Sigmoid colon (tissue), 7 donors: ENCODE measurements around the gene MMP28. TPM values are rescaled to one million over a fixed set of nuclear protein-coding genes. Genes with fewer than 3 reads are reported as not detected.

Source experiments
- DNase-seq: peaks from one replicate; pipeline ENCODE4 v3.0.0-alpha.2; 2019
- H3K27ac ChIP-seq, 4 donors: fragments of 200-600 bp; sonication (generic); one replicate each; pipeline ENCODE4 v1.5.1; 2016 to 2019; ENCODE audit warnings: mild to moderate bottlenecking in 1 of 4
- H3K27me3 ChIP-seq, 3 donors: fragments of 200-600 bp; sonication (generic); one replicate each; pipeline ENCODE4 v1.5.1; 2019; ENCODE audit warnings: mild to moderate bottlenecking in 1 of 3
- H3K36me3 ChIP-seq, 4 donors: fragments of 200-600 bp; sonication (generic); one replicate each; pipeline ENCODE4 v1.5.1; 2016 to 2019
- H3K4me1 ChIP-seq, 4 donors: fragments of 200-600 bp; sonication (generic); one replicate each; pipeline ENCODE4 v1.5.1; 2017 to 2019
- H3K4me3 ChIP-seq, 4 donors: fragments of 200-600 bp; sonication (generic); one replicate each; pipeline ENCODE4 v1.5.1; 2017 to 2019; ENCODE audit warnings: mild to moderate bottlenecking in 2 of 4, moderate library complexity in 1 of 4
- H3K9me3 ChIP-seq, 4 donors: fragments of 200-600 bp in 3 of 4; sonication (generic) in 3 of 4; one replicate each; pipeline versions ENCODE4 v1.5.1 to v1.6.1; 2013 to 2019
- EP300 ChIP-seq, 4 donors: sonication (generic); formaldehyde crosslinking; IDR thresholded peaks; one replicate each; pipeline ENCODE4 v1.6.1; 2017; ENCODE audit warnings: antibody characterized with exemption in 4 of 4
- POLR2A ChIP-seq, 2 donors: fragments of 450-650 bp; IDR thresholded peaks; one replicate each; pipeline ENCODE4 v1.6.1; 2016; ENCODE audit warnings: antibody characterized with exemption in 2 of 2, mild to moderate bottlenecking in 2 of 2, moderate library complexity in 2 of 2
- POLR2AphosphoS5 ChIP-seq, 4 donors: sonication (generic); formaldehyde crosslinking; IDR thresholded peaks; one replicate each; pipeline ENCODE4 v1.6.1; 2017; ENCODE audit warnings: antibody characterized with exemption in 4 of 4
- WGBS, 2 donors: extraction: QIAGEN DNeasy Blood & Tissue Kit; methylation state at CpG; one replicate each; pipeline ENCODE4 v1.1.7; 2013; 5-methylcytosine and 5-hydroxymethylcytosine counted together
- intact Hi-C: fragments of 100-400 bp; cut with DNase I; formaldehyde crosslinking; loops from one replicate; pipeline ENCODE4 v1.15.1; 2023
- polyA plus RNA-seq, 3 donors: library from polyadenylated mRNA; stranded (reverse); fragments of 200-250 nt; gene quantifications; one replicate each; pipeline ENCODE4 v1.2.3, GENCODE V29; 2013
- total RNA-seq, 4 donors: library from RNA; depleted of rRNA; stranded (reverse); fragments of >200 nt; gene quantifications; one replicate each; pipeline ENCODE4 v1.1.0, GENCODE V29; 2016
- TF ChIP-seq, protein P1 (sequence below), 4 experiments: fragments of 450-650 bp in 3 of 4; fragments of 200-600 bp in 1 of 4; IDR thresholded peaks; one replicate each; pipeline ENCODE4 v1.5.1; 2016 to 2019; ENCODE audit warnings: antibody characterized with exemption in 4 of 4, mild to moderate bottlenecking in 3 of 4, moderate library complexity in 2 of 4
- donor health status: healthy with polysubstance abuse.
- donor health status: Bipolar disorder and iron deficiency.
- donor health status: healthy.

MMP28 gene
- total and polyA plus RNA-seq, 7 donors = 15.8 to 60.8 (median 30.3) TPM

- TF ChIP-seq POLR2AphosphoS5 (IDR thresholded peaks at IDR 0.05) = peak; percentile 99 to 100 (median 100)
- TF ChIP-seq POLR2A (IDR thresholded peaks at IDR 0.05) = peak; percentile 99
- TF ChIP-seq, protein P1, sequence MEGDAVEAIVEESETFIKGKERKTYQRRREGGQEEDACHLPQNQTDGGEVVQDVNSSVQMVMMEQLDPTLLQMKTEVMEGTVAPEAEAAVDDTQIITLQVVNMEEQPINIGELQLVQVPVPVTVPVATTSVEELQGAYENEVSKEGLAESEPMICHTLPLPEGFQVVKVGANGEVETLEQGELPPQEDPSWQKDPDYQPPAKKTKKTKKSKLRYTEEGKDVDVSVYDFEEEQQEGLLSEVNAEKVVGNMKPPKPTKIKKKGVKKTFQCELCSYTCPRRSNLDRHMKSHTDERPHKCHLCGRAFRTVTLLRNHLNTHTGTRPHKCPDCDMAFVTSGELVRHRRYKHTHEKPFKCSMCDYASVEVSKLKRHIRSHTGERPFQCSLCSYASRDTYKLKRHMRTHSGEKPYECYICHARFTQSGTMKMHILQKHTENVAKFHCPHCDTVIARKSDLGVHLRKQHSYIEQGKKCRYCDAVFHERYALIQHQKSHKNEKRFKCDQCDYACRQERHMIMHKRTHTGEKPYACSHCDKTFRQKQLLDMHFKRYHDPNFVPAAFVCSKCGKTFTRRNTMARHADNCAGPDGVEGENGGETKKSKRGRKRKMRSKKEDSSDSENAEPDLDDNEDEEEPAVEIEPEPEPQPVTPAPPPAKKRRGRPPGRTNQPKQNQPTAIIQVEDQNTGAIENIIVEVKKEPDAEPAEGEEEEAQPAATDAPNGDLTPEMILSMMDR (IDR thresholded peaks at IDR 0.05) = peak; percentile 65 to 83 (median 74)
- TF ChIP-seq EP300 (IDR thresholded peaks at IDR 0.05) = no peak
- H3K4me3 ChIP-seq = peak within 1 kb of the TSS; percentile 83 to 89 (median 86)
- peak within 1 kb of the TSS; percentile 90 to 98 (median 94) for H3K27ac ChIP-seq
- no peaks in the 10 kb centered on the region for H3K27me3 ChIP-seq
- H3K36me3 ChIP-seq = no peaks in the 10 kb centered on the region
- H3K9me3 ChIP-seq = no peaks in the 10 kb centered on the region
- 1% methylated on average over 71 of the region's 71 CpGs for WGBS, 2 donors
- intact Hi-C loops = loop anchor here (1.0 to 5.0 kb wide), 2 partner anchors 45 to 222 kb away; partner anchors contain the start of gene AP2B1
- peaks cover 0 to 50% (median 35%) of the 10 kb centered on the region in 4 donors for H3K4me1 ChIP-seq
- DNase-seq = peak; percentile 98
These were observed 13.8 kb upstream of the MMP28 start, which contains the start of gene TAF15 for GRCh38 chr17:35808962-35809854. TAF15 (plus strand) TSS chr17:35809484; CDS start chr17:35809570, 86 bp downstream.

- H3K27ac ChIP-seq = peak overlapping the region; percentile 90 to 98 (median 94)
- no peaks in the 10 kb centered on the region for H3K9me3 ChIP-seq
- TF ChIP-seq POLR2AphosphoS5 (IDR thresholded peaks at IDR 0.05) = no peak
- H3K27me3 ChIP-seq = no peaks in the 10 kb centered on the region
- H3K4me1 ChIP-seq = peaks cover 0 to 50% (median 36%) of the 10 kb centered on the region in 4 donors
- 23 to 32% methylated on average over 19 of the region's 19 CpGs for WGBS, 2 donors
- intact Hi-C loops = loop anchor here (5.0 kb wide), 1 partner anchor 221 kb away; the partner anchor contains the start of gene AP2B1
- peak overlapping the region; percentile 83 to 89 (median 86) for H3K4me3 ChIP-seq
- DNase-seq = no peak
- H3K36me3 ChIP-seq = no peaks in the 10 kb centered on the region
These were observed 13.0 kb upstream of the MMP28 start for GRCh38 chr17:35808240-35808961.

DNA sequence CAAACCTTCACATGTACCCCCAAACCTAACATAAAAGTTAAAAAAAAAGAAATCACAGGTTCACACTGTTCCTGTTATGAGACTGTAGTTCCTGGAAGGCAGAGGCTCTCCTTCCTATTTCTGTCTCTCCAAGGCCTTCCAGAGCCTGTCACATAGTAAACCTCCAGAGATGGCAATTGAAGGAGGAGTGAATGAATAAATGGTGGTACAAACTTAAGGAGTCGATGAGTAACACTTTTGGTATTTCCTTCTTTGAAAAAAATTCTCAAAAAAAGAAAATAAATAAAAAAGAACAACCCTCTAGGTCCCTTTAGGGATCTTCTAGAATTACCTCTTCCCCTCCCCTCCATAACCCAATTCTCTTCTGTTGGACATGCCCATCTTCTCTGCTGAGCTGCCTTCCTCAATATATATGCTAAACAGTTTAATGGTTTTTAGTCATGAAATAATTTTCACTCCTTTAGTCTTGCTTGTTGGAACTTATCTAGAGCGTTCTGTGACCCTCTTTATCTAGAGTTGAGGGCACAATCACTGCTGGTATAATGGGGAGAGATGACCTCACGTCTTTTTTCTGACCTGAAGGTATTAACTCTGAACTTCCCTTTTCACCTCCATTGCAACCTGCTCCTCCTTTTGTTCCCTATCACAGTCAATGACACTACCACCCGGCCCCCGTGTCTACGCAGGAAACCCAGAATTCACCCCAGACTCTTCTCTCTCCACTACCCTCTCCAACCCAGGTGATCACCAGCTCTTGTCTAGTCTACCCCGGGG is 12.1 kb upstream of the MMP28 start:
- TF ChIP-seq EP300 (IDR thresholded peaks at IDR 0.05) = no peak
- no peak for TF ChIP-seq POLR2A (IDR thresholded peaks at IDR 0.05)
- TF ChIP-seq POLR2AphosphoS5 (IDR thresholded peaks at IDR 0.05) = no peak
- 90% methylated on average over 7 of the region's 7 CpGs for WGBS, 2 donors

DNA sequence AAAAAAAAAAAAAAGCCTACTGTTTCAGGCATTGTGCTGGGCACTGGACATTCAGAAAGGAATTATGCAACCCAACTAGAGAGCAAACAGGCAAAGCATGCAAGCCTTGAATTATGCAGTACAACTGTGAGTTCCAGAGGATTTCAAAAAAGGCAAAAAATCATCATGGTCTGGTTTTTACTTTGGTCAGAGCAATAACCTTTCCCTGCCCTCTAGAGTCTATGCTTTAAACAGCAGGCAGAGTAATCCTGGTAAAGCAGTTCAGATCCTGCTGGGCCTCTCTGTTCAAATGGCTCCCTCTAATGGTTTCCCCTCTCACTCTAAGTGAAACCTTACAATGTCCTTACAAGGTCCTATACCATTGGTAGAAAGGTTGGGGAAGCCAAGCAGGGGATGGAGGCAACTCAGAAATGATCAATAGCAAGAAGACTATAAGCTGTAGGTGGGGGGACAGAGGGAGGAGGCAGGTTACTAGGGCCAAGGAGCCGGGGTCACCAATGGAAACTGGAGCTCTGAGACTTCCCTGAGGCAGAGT is 9.3 kb upstream of the MMP28 start:
- Histone ChIP-seq H3K27ac (peak overlapping the region in 3 of 4 donors; percentile 52 to 71 (median 63)), H3K36me3 (no peaks in the 10 kb centered on the region), H3K27me3 (no peaks in the 10 kb centered on the region), H3K4me1 (peaks cover 0 to 46% (median 40%) of the 10 kb centered on the region in 4 donors), H3K9me3 (no peaks in the 10 kb centered on the region), H3K4me3 (no peak overlapping the region)
- 10 to 28% methylated on average over 1 of the region's 1 CpG for WGBS, 2 donors
- DNase-seq = peak; percentile 73
- TF ChIP-seq POLR2AphosphoS5 (IDR thresholded peaks at IDR 0.05) = peak in 3 of 4 donors; percentile 34 to 37 (median 36)
- TF ChIP-seq POLR2A (IDR thresholded peaks at IDR 0.05) = no peak
- TF ChIP-seq, protein P1 (IDR thresholded peaks at IDR 0.05) = peak; percentile 89 to 98 (median 92)
- intact Hi-C loops = loop anchor here (1.0 to 5.0 kb wide), 2 partner anchors 40 to 217 kb away; partner anchors contain the start of gene AP2B1

More for the DNA sequence above, 12.1 kb upstream of the MMP28 start:
- H3K27me3 ChIP-seq = no peaks in the 10 kb centered on the region
- no peaks in the 10 kb centered on the region for H3K9me3 ChIP-seq
- H3K4me1 ChIP-seq = peaks cover 0 to 42% (median 36%) of the 10 kb centered on the region in 4 donors
- H3K36me3 ChIP-seq = no peaks in the 10 kb centered on the region
- DNase-seq = no peak
- no peak overlapping the region for H3K4me3 ChIP-seq
- H3K27ac ChIP-seq = peak overlapping the region in 1 of 4 donors; percentile 94
- intact Hi-C loops = loop anchor here (5.0 kb wide), 1 partner anchor 220 kb away; the partner anchor contains the start of gene AP2B1
